Amniotic stem cell (primary cell): ENCODE data around the gene VPS13A.
A peak's percentile ranks its signal among the peaks of the same experiment; 100 is the strongest.
"Not testable (repeated sequence)": the region's sequence is repeated elsewhere in the genome, so short reads cannot be mapped to it uniquely, and the experiment has no call there.

ENCODE experiments used
- DNase-seq: peaks from one replicate; lab custom pipeline; 2025; lab: John Stamatoyannopoulos, UW

Gene VPS13A

DNA sequence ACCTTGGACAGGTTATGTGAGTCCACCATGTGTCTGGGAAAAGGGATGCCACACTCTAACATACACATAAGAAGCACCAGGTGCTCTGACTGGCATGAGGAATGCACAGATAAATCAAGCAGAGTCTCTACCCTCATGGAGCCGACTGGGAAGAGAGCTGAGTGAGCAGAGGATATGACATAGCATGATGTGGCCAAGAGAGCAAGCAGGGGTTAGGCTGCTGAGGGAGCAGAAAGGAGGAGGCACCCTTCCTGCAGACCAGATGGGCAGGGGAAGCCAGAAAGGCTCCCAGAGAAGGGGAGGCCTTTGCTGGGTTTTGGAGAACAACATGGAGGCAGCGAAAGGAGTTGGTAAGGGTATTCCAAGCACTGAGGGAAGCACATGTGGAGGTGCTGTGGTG, 247.7 kb downstream of the VPS13A start:
- no peak for DNase-seq

GRCh38 chr9:77426712-77427111, 249.4 kb downstream of the VPS13A start:
- DNase-seq, result no peak

DNA sequence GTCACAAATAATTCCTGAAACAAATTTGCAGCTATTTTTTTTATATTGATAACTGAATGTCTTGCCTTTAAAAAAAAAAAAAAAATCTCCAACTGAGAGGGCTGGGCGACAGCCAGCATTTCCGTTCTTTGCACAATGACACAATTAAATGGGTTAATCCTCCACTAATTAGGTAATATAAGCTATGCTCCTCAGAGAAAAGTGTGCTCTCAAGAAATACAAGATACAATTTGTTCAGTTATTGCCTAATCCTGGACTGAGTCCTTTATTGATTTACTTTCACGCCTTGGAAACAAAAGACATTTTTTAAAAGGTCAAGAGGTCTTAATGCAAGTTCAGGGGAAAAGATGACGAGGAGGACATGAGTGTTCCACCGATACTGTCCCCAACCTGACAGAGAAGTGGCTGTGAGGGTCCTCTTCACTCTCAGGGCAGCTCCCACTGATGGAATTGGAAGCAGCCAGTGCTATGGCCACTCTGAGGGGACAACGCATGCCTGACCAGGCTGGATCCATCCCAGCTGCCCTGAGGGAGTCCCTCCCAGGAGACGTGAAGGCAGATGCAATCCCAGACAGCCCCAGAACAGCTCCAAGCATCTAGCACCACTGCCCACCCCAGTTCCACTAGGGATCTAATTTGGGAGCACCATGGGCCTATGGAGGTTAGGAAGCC, 250.1 kb downstream of the VPS13A start:
- DNase-seq, result no peak

GRCh38 chr9:77429928-77430327, 252.6 kb downstream of the VPS13A start:
- no peak for DNase-seq

DNA sequence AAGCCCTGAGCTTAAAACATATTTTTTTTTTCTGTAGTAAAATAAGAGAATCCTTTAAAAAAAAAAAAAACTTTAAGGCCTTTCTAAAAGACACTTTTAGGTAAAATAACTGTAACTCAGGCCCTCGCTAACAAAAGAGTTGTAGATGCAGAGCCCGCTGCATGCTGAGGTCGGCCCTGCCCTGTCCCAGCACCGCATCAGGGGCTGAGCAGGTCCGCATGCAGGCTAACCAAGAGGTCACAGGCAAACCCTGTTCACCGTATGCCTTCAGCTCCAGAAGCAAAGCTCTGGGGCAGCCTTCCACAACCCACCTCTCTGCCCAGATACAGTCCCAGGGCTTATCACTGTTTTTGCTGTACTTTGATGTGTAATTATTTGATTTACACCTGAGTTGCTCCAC, 254.7 kb downstream of the VPS13A start:
- no peak for DNase-seq

GRCh38 chr9:77433675-77434445, 256.5 kb downstream of the VPS13A start:
- peak; percentile 54 for DNase-seq

- DNase-seq, result no peak
These were observed 257.9 kb downstream of the VPS13A start for GRCh38 chr9:77435277-77435676.

DNA sequence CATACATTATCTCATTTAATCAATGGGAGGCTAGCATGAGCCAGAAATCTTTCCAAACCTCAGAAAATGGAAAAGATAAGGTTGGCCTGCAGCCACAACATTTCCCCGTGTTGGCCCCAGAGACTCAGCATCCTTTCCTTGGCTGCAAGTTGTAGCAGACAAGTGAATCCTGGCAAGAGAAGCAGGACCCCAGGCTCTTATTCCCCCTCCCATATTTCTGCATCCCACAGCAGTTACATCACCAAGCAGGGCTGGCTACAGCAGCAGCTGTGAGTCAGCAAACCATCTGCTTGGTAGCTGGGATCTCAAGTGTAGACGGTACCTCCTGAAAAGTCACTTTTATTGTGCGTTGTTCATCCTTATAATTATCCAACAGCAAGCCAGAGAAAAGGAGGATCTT, 258.4 kb downstream of the VPS13A start:
- no peak for DNase-seq

GRCh38 chr9:77438653-77439052, 261.3 kb downstream of the VPS13A start:
- no peak for DNase-seq

DNA sequence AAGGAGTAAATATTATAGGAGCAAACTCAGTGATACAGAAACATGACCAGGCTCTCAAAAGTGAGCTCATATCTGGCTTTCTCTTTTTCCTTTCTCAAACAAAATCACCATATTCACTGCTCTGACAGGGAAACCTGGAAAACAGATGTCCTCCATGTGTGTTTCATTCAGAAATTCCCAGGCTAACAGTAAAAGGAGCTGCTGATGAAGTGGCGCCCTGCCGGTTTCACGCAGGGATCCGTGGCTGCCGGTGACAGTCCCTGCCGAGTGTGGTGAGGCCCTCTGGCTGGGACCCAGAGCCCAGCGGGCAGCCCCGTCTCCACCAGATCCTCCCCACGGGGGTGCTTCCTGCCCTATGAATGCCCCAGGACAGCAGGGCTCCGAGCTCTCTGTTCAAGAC, 262.7 kb downstream of the VPS13A start:
- DNase-seq, result no peak

- DNase-seq, result not testable (repeated sequence)
These were observed 263.8 kb downstream of the VPS13A start for GRCh38 chr9:77441124-77441523.

GRCh38 chr9:77442436-77442835, 265.1 kb downstream of the VPS13A start:
- DNase-seq, result no peak

DNA sequence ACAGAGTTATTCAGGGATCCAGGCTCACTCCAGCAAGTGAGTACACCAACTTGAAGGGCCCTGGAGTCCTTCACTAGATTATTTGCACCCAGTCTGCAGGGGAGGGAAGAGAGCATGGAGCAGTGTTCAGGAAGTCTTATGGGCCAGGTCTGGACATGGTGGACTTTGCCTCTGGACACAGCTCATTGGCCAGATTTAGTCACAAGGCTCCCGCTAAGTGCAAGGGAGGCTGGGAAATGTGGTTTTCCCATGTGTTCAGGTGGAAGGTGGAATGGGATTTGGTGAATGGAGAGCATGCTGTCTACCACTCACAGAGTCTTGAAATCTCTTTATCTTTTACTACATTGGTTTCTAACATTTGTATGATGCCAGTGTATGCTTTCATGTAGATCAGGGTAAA, 270.3 kb downstream of the VPS13A start:
- no peak for DNase-seq

DNA sequence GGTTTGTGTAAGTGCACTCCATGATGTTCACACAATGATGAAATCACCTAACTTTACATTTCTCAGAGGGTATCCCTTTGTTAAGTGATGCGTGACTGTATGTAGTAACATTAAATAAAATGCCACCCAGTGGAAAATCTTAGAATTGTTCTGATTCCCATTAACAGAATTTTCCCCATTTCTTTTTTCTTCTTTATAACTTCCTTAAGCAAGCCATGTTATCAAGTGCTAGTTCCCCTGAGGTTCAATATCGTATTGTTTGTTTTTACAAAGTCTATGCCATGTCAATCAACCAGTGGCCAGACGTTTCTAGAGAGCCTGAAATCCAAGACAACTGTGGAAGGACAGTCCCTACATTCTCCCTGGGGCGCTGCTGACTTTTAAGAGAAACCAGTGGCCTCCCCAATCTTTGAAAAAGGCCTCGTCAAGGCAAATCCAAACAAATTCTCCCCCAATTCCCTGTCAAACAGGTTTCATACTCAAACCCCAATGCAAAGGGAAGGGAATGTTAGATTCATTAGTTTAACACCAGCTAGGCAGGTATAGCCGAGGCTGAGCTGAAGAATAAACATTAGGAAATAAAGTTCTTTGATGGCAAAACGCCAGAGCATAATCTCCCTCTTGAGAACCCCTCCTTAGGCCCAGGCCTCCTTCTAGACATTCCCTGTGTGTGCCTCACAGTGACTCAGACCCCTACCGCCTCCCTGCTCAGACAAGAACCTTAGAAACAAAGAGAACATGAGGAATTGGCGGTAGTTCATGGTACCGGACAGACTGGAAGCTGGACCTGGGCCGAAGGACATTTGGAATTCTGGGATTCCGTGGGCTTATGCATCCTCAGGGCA, 272.1 kb downstream of the VPS13A start:
- DNase-seq, result no peak

DNA sequence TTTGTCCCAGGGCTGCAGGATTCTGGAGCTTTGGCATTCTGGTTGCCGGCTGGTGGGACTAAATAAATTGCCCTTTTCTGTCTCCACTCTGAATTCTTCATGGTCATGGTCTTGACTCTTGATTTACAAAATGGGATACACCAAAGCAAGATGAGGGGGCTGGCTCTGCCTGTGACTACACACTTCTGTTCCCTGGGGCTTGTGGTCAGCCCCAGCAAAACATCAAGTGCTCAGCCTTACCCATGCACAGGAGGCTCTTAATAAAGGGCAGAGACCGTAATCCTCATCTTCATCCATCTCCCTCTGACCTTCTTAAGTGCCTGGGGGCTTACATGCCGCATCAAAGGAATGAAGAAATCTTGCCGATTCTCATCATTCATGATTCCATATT, 272.7 kb downstream of the VPS13A start:
- no peak for DNase-seq

- no peak for DNase-seq
These were observed 274.2 kb downstream of the VPS13A start for GRCh38 chr9:77451507-77451906.

DNA sequence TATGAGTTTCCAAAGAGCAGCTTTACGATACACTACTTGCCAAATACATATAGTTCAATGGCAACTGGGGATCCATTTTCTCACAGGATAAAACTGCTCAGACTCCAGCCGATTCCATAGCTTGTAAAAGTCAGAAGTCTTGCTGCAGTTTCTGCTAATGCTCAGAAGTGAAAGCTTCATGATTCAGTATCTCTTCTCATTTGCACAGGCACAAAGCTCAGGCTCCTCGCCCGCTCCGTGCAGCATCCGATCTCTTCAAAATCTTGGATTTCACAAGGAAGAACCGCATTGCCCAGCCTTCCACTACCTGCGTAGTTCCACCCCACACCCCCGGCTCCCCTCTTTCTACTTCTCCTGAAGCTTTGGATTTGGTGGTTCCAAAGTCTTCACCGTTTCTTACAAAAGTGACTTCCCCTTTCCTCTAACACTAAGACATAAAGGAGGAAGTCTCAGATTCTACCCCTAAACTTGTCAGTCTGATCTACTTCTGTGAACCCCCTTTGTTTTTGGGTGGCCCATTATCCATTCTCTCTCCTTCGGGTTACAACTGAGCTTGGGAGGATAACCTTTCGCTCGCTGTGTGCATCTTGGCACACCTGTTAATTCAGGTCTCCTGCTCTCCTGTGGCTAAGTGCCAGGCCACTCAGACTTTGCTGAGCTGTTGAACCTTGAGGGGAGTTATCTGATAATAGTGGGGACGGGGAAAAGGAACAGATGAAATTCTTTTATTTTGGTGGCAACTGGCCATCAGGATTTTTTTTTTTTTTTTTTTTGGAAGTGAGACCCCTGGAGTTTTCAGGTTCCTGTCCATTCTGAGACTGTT, 276.7 kb downstream of the VPS13A start:
- no peak for DNase-seq

- DNase-seq, result peak; percentile 36
These were observed 277.3 kb downstream of the VPS13A start for GRCh38 chr9:77454663-77455062.

GRCh38 chr9:77455312-77455927, 278.1 kb downstream of the VPS13A start:
- no peak for DNase-seq

DNA sequence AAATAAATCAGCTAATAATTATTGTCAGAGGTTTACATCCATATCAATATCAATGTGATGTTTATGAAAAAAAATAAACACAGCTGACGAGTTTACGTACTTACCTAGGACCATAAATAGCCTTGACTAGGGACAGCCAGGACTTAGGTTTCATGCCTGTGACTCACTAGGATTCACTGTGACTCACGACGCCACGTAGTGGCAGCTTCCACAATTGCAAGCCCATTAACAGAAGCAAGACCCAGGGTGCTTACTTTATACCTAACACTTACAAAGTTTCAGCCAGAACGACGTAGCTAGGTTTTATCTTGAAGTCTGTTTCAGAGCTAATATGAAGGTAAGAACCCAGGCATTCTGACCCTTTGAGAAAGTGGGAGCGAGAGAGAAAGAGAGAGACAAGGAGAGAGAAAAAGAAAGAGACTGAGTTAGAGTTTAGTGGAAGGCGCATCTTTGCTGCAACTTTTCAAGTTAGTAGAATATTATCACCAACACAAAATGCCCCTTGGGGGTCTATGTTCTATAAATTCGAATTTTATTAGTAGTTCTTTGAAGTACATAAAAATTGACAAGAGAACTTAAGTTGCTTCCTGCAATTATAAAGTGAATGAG, 279.6 kb downstream of the VPS13A start:
- peak; percentile 80 for DNase-seq
